ENCODE results near the gene TASP1.

DNA sequence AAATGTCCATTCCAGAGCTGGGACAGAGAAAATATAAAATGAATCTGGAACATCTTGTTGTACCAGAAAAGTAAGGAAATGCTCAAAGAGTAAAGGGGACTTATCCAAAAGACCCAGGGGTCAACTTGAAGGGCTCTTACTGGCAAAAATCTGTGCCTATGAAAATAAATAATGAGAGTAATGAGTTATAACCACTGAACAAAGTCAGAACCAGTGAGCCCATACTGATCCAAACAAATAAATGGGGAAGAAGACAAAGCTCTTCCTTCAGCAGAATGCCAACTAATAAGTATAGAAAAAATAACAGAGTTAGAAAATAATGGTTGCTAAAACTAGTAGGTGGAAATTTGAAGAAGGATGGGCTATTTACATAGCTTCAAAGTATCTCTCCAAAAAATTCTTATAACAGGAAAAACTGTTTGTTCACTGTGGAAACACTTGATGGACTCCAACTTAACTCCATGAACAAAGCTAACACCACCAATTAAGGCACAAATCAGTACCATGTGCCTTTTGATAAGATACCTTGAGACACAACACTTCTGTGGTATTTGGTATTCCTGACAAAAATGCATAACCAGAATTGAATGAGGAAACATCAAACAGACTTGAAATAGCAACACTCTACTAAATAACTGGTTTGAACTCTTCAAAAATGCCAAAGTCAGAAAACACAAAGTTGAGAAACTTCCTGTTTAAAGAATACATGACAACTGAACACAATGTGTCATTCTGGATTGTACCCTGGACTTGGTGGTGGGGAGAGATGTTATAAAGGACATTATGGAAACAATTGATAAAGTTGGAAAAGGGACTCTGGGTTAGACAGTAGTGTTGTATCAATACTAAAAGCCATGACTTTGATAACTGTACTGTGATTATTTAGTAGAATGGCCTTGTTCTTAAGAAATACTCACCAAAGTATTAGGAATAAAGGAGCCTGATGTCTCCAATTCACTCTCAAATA lies 220.2 kb downstream of the TASP1 start:
- TF ChIP-seq, protein P1, sequence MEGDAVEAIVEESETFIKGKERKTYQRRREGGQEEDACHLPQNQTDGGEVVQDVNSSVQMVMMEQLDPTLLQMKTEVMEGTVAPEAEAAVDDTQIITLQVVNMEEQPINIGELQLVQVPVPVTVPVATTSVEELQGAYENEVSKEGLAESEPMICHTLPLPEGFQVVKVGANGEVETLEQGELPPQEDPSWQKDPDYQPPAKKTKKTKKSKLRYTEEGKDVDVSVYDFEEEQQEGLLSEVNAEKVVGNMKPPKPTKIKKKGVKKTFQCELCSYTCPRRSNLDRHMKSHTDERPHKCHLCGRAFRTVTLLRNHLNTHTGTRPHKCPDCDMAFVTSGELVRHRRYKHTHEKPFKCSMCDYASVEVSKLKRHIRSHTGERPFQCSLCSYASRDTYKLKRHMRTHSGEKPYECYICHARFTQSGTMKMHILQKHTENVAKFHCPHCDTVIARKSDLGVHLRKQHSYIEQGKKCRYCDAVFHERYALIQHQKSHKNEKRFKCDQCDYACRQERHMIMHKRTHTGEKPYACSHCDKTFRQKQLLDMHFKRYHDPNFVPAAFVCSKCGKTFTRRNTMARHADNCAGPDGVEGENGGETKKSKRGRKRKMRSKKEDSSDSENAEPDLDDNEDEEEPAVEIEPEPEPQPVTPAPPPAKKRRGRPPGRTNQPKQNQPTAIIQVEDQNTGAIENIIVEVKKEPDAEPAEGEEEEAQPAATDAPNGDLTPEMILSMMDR (IDR thresholded peaks at IDR 0.05; ENCODE audit: borderline replicate concordance, extremely low read depth, low read length, poor library complexity, severe bottlenecking) = no peak
- TF ChIP-seq EZH2 (IDR thresholded peaks at IDR 0.05; ENCODE audit: borderline replicate concordance, low read depth, low read length, severe bottlenecking) = no peak

All from DND-41 (cell line).